Endothelial cell of umbilical vein (primary cell): ENCODE results near the gene DAAM1.

ENCODE experiments used
- CTCF ChIP-seq, 2 donors: IDR thresholded peaks; 1 replicate in 1 of 2; 2 replicates in 1 of 2; pipeline ENCODE4 v1.5.1; 2011; ENCODE audit warnings: low read length in 2 of 2, mild to moderate bottlenecking in 2 of 2, moderate library complexity in 2 of 2, control low read depth in 1 of 2, inconsistent platforms in 1 of 2, low read depth in 1 of 2; ENCODE audit not compliant: insufficient read depth in 1 of 2; ENCODE audit errors: extremely low read depth in 1 of 2
- EZH2 ChIP-seq: IDR thresholded peaks from 2 replicates; pipeline ENCODE4 v1.6.1; 2012; ENCODE audit warnings: borderline replicate concordance, low read depth, mild to moderate bottlenecking, moderate library complexity, low read length, inconsistent platforms; ENCODE audit not compliant: severe bottlenecking
- MYC ChIP-seq: IDR thresholded peaks from one replicate; pipeline ENCODE4 v1.6.1; 2011; ENCODE audit warnings: mild to moderate bottlenecking, low read depth, low read length
- POLR2A ChIP-seq: IDR thresholded peaks from 2 replicates; pipeline ENCODE4 v1.6.1; 2012; ENCODE audit warnings: low read depth, mild to moderate bottlenecking, control low read depth, low read length

GRCh38 chr14:59244581-59244980 is 56.1 kb downstream of the DAAM1 start:
- no peak for TF ChIP-seq POLR2A
- no peak for TF ChIP-seq CTCF (IDR thresholded peaks at IDR 0.05; ENCODE audit: extremely low read depth in 1 of 2, insufficient read depth in 1 of 2, low read depth in 1 of 2, low read length in 2 of 2)
- no peak for TF ChIP-seq EZH2
- no peak for TF ChIP-seq MYC
